Common myeloid progenitor, CD34-positive (primary cell): ENCODE results near the gene CLRN2.

ENCODE experiments used
- CTCF ChIA-PET: fragments of 350-600 bp; sonication (Branson Sonifier 250); formaldehyde crosslinking; loops from one replicate; lab custom pipeline; 2021; ENCODE audit warnings: antibody characterized with exemption; lab: Charles Lee
- POLR2A ChIA-PET: fragments of 350-600 bp; sonication (Branson Sonifier 250); formaldehyde crosslinking; loops from one replicate; lab custom pipeline; 2021; ENCODE audit warnings: antibody characterized with exemption; lab: Charles Lee
- DNase-seq, 3 donors: peaks; one replicate each; pipeline versions ENCODE4 v3.0.0 to v3.0.0-alpha.2; 2013
- H3K27ac ChIP-seq, 2 experiments: 1 replicate in 1 of 2; 2 replicates in 1 of 2; pipeline ENCODE4 v1.7.0; 2013; ENCODE audit warnings: inconsistent platforms in 2 of 2, low read length in 2 of 2, mild to moderate bottlenecking in 2 of 2, low read depth in 1 of 2, moderate library complexity in 1 of 2; ENCODE audit not compliant: severe bottlenecking in 2 of 2, insufficient read depth in 1 of 2, poor library complexity in 1 of 2
- H3K27me3 ChIP-seq, 5 experiments: replicated peaks in 2 of 5; 1 replicate in 3 of 5; 2 replicates in 2 of 5; pipeline versions ENCODE4 v1.6.1 to v1.7.0; 2013; ENCODE audit warnings: low read length in 4 of 5, mild to moderate bottlenecking in 2 of 5, moderate library complexity in 2 of 5, inconsistent platforms in 1 of 5; ENCODE audit not compliant: insufficient read depth in 5 of 5, control insufficient read depth in 4 of 5
- H3K36me3 ChIP-seq, 4 experiments: 1 replicate in 2 of 4; 2 replicates in 2 of 4; pipeline versions ENCODE4 v1.6.1 to v1.7.0; 2013; ENCODE audit warnings: low read length in 3 of 4, control low read depth in 1 of 4, mild to moderate bottlenecking in 1 of 4; ENCODE audit not compliant: control insufficient read depth in 4 of 4, insufficient read depth in 4 of 4
- H3K4me1 ChIP-seq, 4 experiments: 1 replicate in 3 of 4; 2 replicates in 1 of 4; pipeline versions ENCODE4 v1.6.1 to v1.7.1; 2013; ENCODE audit warnings: low read length in 3 of 4, mild to moderate bottlenecking in 3 of 4, control low read depth in 1 of 4, inconsistent platforms in 1 of 4, moderate library complexity in 1 of 4; ENCODE audit not compliant: control insufficient read depth in 4 of 4, insufficient read depth in 4 of 4; ENCODE audit errors: control extremely low read depth in 1 of 4
- H3K4me3 ChIP-seq, 7 experiments: 1 replicate in 4 of 7; 2 replicates in 3 of 7; pipeline versions ENCODE4 v1.5.1 to v1.7.0; 2013; ENCODE audit warnings: mild to moderate bottlenecking in 7 of 7, low read length in 6 of 7, moderate library complexity in 6 of 7, inconsistent platforms in 2 of 7, low read depth in 2 of 7, control low read depth in 1 of 7; ENCODE audit not compliant: insufficient read depth in 4 of 7, control insufficient read depth in 1 of 7; ENCODE audit errors: extremely low read depth in 1 of 7
- H3K9me3 ChIP-seq, 5 experiments: 1 replicate in 4 of 5; 2 replicates in 1 of 5; pipeline versions ENCODE4 v1.6.1 to v1.7.1; 2013; ENCODE audit warnings: low read length in 4 of 5, mild to moderate bottlenecking in 2 of 5, inconsistent platforms in 1 of 5, low read depth in 1 of 5, moderate library complexity in 1 of 5; ENCODE audit not compliant: control insufficient read depth in 4 of 5, insufficient read depth in 2 of 5; ENCODE audit errors: control extremely low read depth in 1 of 5
- WGBS: methylation state at CpG from one replicate; pipeline ENCODE4 v1.1.5; 2013; ENCODE audit not compliant: insufficient coverage; 5-methylcytosine and 5-hydroxymethylcytosine counted together

Gene CLRN2

GRCh38 chr4:17492058-17492741 lies 22.8 kb upstream of the CLRN2 start:
- peaks cover 0 to 16% (median 7%) of the 10 kb centered on the region in 4 experiments for H3K4me1 ChIP-seq
- H3K4me3 ChIP-seq = no peak overlapping the region
- POLR2A ChIA-PET = no interaction called here
- H3K9me3 ChIP-seq = no peaks in the 10 kb centered on the region
- H3K27ac ChIP-seq = no peak overlapping the region
- H3K27me3 ChIP-seq = no peaks in the 10 kb centered on the region
- WGBS = 96% methylated on average over 13 of the region's 15 CpGs
- CTCF ChIA-PET = interaction anchor here (1.5 kb wide), 1 partner anchor 21 kb away, joined by 4 read pairs; no protein-coding TSS in a partner anchor
- DNase-seq = no peak
- peaks cover 14 to 78% (median 42%) of the 10 kb centered on the region in 4 experiments for H3K36me3 ChIP-seq

GRCh38 chr4:17492876-17493275 lies 22.1 kb upstream of the CLRN2 start:
- CTCF ChIA-PET = interaction anchor here (1.3 to 1.5 kb wide), 4 partner anchors 9 to 316 kb away, joined by 4 to 7 read pairs (median 4); no protein-coding TSS in a partner anchor
- Histone ChIP-seq H3K27ac (no peak overlapping the region), H3K4me3 (no peak overlapping the region), H3K27me3 (no peaks in the 10 kb centered on the region), H3K9me3 (no peaks in the 10 kb centered on the region), H3K36me3 (peaks cover 14 to 84% (median 44%) of the 10 kb centered on the region in 4 experiments), H3K4me1 (peaks cover 0 to 16% (median 7%) of the 10 kb centered on the region in 4 experiments)
- DNase-seq = no peak
- POLR2A ChIA-PET = no interaction called here
- WGBS = 87% methylated on average over 2 of the region's 2 CpGs

GRCh38 chr4:17493619-17494018 lies 21.3 kb upstream of the CLRN2 start:
- POLR2A ChIA-PET = interaction anchor here (0.6 kb wide), 1 partner anchor 1268 kb away, joined by 3 read pairs; no protein-coding TSS in a partner anchor
- H3K4me1 ChIP-seq = peaks cover 0 to 16% (median 7%) of the 10 kb centered on the region in 4 experiments
- peaks cover 11 to 83% (median 47%) of the 10 kb centered on the region in 4 experiments for H3K36me3 ChIP-seq
- no peaks in the 10 kb centered on the region for H3K9me3 ChIP-seq
- H3K27ac ChIP-seq = peak overlapping the region in 1 of 2 experiments; percentile 46
- CTCF ChIA-PET = interaction anchor here (0.9 to 1.5 kb wide), 5 partner anchors 8 to 315 kb away, joined by 3 to 7 read pairs (median 4); no protein-coding TSS in a partner anchor
- WGBS = 16% methylated on average over 3 of the region's 4 CpGs
- no peak overlapping the region for H3K4me3 ChIP-seq
- DNase-seq = peak; percentile 40 to 78 (median 66)
- H3K27me3 ChIP-seq = no peaks in the 10 kb centered on the region

- no peaks in the 10 kb centered on the region for H3K9me3 ChIP-seq
- DNase-seq = peak; percentile 22 to 46 (median 38)
- peaks cover 0 to 16% (median 7%) of the 10 kb centered on the region in 4 experiments for H3K4me1 ChIP-seq
- CTCF ChIA-PET = interaction anchor here (0.9 to 1.5 kb wide), 5 partner anchors 9 to 314 kb away, joined by 3 to 7 read pairs (median 4); no protein-coding TSS in a partner anchor
- no peak overlapping the region for H3K4me3 ChIP-seq
- POLR2A ChIA-PET = interaction anchor here (0.6 kb wide), 1 partner anchor 1269 kb away, joined by 3 read pairs; no protein-coding TSS in a partner anchor
- H3K27me3 ChIP-seq = no peaks in the 10 kb centered on the region
- peaks cover 14 to 83% (median 44%) of the 10 kb centered on the region in 4 experiments for H3K36me3 ChIP-seq
- WGBS = 86% methylated on average over 9 of the region's 10 CpGs
- H3K27ac ChIP-seq = peak overlapping the region in 1 of 2 experiments; percentile 46
These were observed 20.4 kb upstream of the CLRN2 start for GRCh38 chr4:17494258-17495190.

- peak overlapping the region in 1 of 2 experiments; percentile 11 for H3K27ac ChIP-seq
- H3K36me3 ChIP-seq = peaks cover 19 to 82% (median 42%) of the 10 kb centered on the region in 4 experiments
- WGBS = 89% methylated on average over 3 of the region's 7 CpGs
- no peak for DNase-seq
- H3K27me3 ChIP-seq = no peaks in the 10 kb centered on the region
- H3K4me1 ChIP-seq = peaks cover 0 to 15% (median 7%) of the 10 kb centered on the region in 4 experiments
- no peak overlapping the region for H3K4me3 ChIP-seq
- ChIA-PET POLR2A (no interaction called here), CTCF (interaction anchor here (0.9 to 1.7 kb wide), 2 partner anchors 19 to 24 kb away, joined by 3 to 4 read pairs; no protein-coding TSS in a partner anchor)
- H3K9me3 ChIP-seq = no peaks in the 10 kb centered on the region
These were observed 17.0 kb upstream of the CLRN2 start for GRCh38 chr4:17497890-17498523.

- no peaks in the 10 kb centered on the region for H3K9me3 ChIP-seq
- ChIA-PET CTCF (no interaction called here), POLR2A (no interaction called here)
- no peaks in the 10 kb centered on the region for H3K4me1 ChIP-seq
- H3K27me3 ChIP-seq = no peaks in the 10 kb centered on the region
- H3K4me3 ChIP-seq = no peak overlapping the region
- H3K36me3 ChIP-seq = peaks cover 23 to 74% (median 43%) of the 10 kb centered on the region in 4 experiments
- no peak overlapping the region for H3K27ac ChIP-seq
- no peak for DNase-seq
These were observed 14.4 kb upstream of the CLRN2 start for GRCh38 chr4:17500574-17500973.
